GM19438 (cell line): ENCODE results near the gene OR8B4.
"Not testable (repeated sequence)": the region's sequence is repeated elsewhere in the genome, so short reads cannot be mapped to it uniquely, and the experiment has no call there.

ENCODE experiments used
- ATAC-seq: cut with Tn5 transposase; IDR thresholded peaks from one replicate; pipeline ENCODE4 v1.9.1; 2021; ENCODE audit warnings: low read depth; ENCODE audit not compliant: unreplicated experiment

OR8B4 gene

GRCh38 chr11:124424384-124424921, at the start of gene OR8B4:
Gene OR8B4 (minus strand): TSS chr11:124424871. CDS start chr11:124424871, 0 bp downstream.
- no peak for ATAC-seq

GRCh38 chr11:124474079-124474478, 49.4 kb upstream of the OR8B4 start:
- no peak for ATAC-seq

- no peak for ATAC-seq
Measured at GRCh38 chr11:124473476-124473875, 48.8 kb upstream of the OR8B4 start.

- no peak for ATAC-seq
Measured at GRCh38 chr11:124470561-124471227, 46.0 kb upstream of the OR8B4 start.

- ATAC-seq: no peak
Measured at GRCh38 chr11:124467381-124467927, 42.8 kb upstream of the OR8B4 start.

GRCh38 chr11:124465368-124465767, 40.7 kb upstream of the OR8B4 start:
- no peak for ATAC-seq

- no peak for ATAC-seq
Measured at GRCh38 chr11:124463990-124464389, 39.3 kb upstream of the OR8B4 start.

GRCh38 chr11:124463324-124463723, 38.7 kb upstream of the OR8B4 start:
- no peak for ATAC-seq

- no peak for ATAC-seq
Measured at GRCh38 chr11:124460459-124460858, 35.8 kb upstream of the OR8B4 start.

GRCh38 chr11:124459379-124459778, 34.7 kb upstream of the OR8B4 start:
- not testable (repeated sequence) for ATAC-seq

GRCh38 chr11:124454552-124454951, 29.9 kb upstream of the OR8B4 start:
- ATAC-seq: no peak

GRCh38 chr11:124446916-124447315, 22.2 kb upstream of the OR8B4 start:
- no peak for ATAC-seq

- ATAC-seq: no peak
Measured at GRCh38 chr11:124445646-124446150, 21.0 kb upstream of the OR8B4 start, which contains the start of gene OR8B8. Gene OR8B8 (minus strand): TSS chr11:124445696. CDS start chr11:124441085, 4,611 bp downstream.

- ATAC-seq: no peak
Measured at GRCh38 chr11:124442847-124443246, 18.2 kb upstream of the OR8B4 start.

- ATAC-seq: no peak
Measured at GRCh38 chr11:124442442-124442841, 17.8 kb upstream of the OR8B4 start.

- no peak for ATAC-seq
Measured at GRCh38 chr11:124441519-124441918, 16.8 kb upstream of the OR8B4 start.

GRCh38 chr11:124441081-124441480, 16.4 kb upstream of the OR8B4 start:
- no peak for ATAC-seq

GRCh38 chr11:124440608-124441007, 15.9 kb upstream of the OR8B4 start:
- no peak for ATAC-seq

- no peak for ATAC-seq
Measured at GRCh38 chr11:124434699-124435098, 10.0 kb upstream of the OR8B4 start.

GRCh38 chr11:124429599-124429998, 4.9 kb upstream of the OR8B4 start:
- ATAC-seq: no peak

- no peak for ATAC-seq
Measured at GRCh38 chr11:124421043-124421442, 3.6 kb downstream of the OR8B4 start.
